ENCODE data around the gene KCNA10. TPM values are rescaled to one million over a fixed set of nuclear protein-coding genes. Genes with fewer than 3 reads are reported as not detected.

Gene KCNA10
- total RNA-seq, 1 experiment from 2014 or later, result not detected

DNA sequence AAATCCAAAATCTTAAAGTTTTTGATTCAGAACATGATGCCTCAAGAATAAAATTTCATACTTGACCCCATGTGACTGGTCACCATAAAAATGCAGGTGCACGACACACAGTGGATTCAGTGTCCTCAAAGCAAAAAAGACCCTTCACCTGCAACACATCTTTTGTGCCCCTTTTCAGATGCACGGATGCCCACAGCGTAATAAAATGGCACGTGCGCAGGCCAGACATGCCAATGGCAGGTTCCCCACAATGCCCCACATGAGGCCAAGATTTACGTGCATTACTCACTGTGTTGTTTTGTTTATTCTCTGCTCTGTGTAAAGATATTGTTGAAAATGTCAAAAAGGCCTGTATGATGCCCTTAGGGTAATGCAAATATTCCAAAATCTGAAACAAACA is 9.3 kb downstream of the KCNA10 start (continued):
- TF ChIP-seq, protein P1, sequence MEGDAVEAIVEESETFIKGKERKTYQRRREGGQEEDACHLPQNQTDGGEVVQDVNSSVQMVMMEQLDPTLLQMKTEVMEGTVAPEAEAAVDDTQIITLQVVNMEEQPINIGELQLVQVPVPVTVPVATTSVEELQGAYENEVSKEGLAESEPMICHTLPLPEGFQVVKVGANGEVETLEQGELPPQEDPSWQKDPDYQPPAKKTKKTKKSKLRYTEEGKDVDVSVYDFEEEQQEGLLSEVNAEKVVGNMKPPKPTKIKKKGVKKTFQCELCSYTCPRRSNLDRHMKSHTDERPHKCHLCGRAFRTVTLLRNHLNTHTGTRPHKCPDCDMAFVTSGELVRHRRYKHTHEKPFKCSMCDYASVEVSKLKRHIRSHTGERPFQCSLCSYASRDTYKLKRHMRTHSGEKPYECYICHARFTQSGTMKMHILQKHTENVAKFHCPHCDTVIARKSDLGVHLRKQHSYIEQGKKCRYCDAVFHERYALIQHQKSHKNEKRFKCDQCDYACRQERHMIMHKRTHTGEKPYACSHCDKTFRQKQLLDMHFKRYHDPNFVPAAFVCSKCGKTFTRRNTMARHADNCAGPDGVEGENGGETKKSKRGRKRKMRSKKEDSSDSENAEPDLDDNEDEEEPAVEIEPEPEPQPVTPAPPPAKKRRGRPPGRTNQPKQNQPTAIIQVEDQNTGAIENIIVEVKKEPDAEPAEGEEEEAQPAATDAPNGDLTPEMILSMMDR (IDR thresholded peaks at IDR 0.05 in 2 of 3, conservative IDR thresholded peaks at IDR 0.05 in 1 of 3; ENCODE audit: borderline replicate concordance in 1 of 3, insufficient read depth in 1 of 3, low read depth in 2 of 3, low read length in 2 of 3), result no peak
- TF ChIP-seq ZNF274 (IDR thresholded peaks at IDR 0.05; ENCODE audit: low read depth, low read length), result no peak

DNA sequence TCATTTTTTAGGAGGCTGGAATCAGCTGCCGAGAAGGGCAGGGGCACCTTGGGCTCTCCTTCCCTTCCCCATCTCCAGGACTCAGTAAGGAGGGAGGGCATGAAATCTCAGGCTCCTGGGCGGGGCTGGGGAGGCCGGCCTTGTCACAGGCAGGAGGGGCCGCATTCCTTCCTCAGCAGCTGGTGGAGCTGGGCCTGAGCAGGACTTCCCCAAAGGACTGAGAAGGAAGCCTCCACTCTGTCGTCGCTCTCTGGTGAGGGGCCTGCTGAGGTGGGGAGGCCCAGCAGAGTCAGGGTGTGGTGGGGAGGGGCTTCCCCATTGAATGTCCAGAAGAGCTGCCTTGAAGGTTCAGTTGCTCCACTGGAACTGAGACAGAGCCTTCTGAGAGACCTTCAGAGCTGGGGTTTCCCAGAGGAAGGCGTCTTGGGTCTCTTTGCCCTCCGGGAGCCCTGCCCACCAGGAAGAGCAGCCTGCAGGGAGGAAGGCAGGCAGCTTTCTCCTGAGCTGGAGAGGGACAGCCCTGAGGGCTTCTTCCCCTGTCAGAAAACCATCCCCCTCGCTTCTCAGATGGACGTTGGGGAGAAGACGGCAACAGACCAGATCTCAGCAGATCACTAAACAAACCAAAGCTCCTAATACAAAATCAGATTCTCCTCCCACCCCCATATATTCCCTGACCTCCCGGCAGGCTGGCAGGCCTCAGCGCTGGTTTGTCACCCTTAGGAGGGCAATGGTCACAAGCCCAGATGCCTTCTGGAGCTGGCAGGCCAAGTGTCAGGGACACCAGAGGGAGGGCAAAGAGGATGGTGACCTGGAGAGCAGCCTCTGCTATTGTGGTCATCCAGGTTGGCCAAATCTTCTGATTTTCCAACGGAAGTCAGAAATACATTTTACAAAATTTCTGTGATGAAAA is 10.7 kb downstream of the KCNA10 start:
- H3K36me3 ChIP-seq (ENCODE audit: control insufficient read depth in 1 of 2, insufficient read depth in 2 of 2, low read length in 2 of 2), result no peaks in the 10 kb centered on the region
- no peaks in the 10 kb centered on the region for H3K9me2 ChIP-seq (ENCODE audit: insufficient read depth)
- CTCF ChIA-PET, result interaction anchor here (1.9 kb wide), 1 partner anchor 13 kb away, joined by 8 read pairs; no protein-coding TSS in a partner anchor
- POLR2A ChIA-PET, result no interaction called here
- DNase-seq (ENCODE audit: low read depth, low spot score) (no peak), ATAC-seq (peak; percentile 65)
- H3K9ac ChIP-seq (ENCODE audit: low read length), result no peak overlapping the region
- no peak overlapping the region for H3K27ac ChIP-seq (ENCODE audit: low read depth, low read length)
- no peaks in the 10 kb centered on the region for H3K27me3 ChIP-seq (ENCODE audit: insufficient read depth, low read length)
- peaks cover 0 to 7% of the 10 kb centered on the region in 2 experiments; a peak in 2 of 4 replicates for H3K4me1 ChIP-seq (ENCODE audit: control insufficient read depth in 1 of 2, insufficient read depth in 2 of 2, low read length in 2 of 2)
- no TSS peak for BruUV-seq (replicated peaks)
- no peak overlapping the region for H2AFZ ChIP-seq (ENCODE audit: low read depth, low read length, poor library complexity, severe bottlenecking)
- H3K9me3 ChIP-seq (ENCODE audit: control insufficient read depth in 1 of 2, insufficient read depth in 1 of 2, low read depth in 1 of 2, low read length in 2 of 2), result no peaks in the 10 kb centered on the region
- intact Hi-C loops (cut with micrococcal nuclease), result no loop called here
- no peak overlapping the region for H3K4me3 ChIP-seq (replicated peaks in 1 of 2; ENCODE audit: low read depth in 1 of 2, low read length in 2 of 2)
- TF ChIP-seq POLR2A (IDR thresholded peaks at IDR 0.05; ENCODE audit: borderline replicate concordance, extremely low read depth, insufficient read depth, insufficient read length) (no peak), EZH2phosphoT487 (IDR thresholded peaks at IDR 0.05; ENCODE audit: borderline replicate concordance) (no peak), CBX3 (IDR thresholded peaks at IDR 0.05; ENCODE audit: low read depth) (no peak), ZNF274 (IDR thresholded peaks at IDR 0.05; ENCODE audit: low read depth, low read length) (no peak), SIN3A (IDR thresholded peaks at IDR 0.05; ENCODE audit: low read depth) (no peak), FOSL1 (IDR thresholded peaks at IDR 0.05; ENCODE audit: low read depth) (no peak), SP1 (IDR thresholded peaks at IDR 0.05; ENCODE audit: low read depth) (no peak), TCF7L2 (IDR thresholded peaks at IDR 0.05; ENCODE audit: borderline replicate concordance, extremely low read depth, insufficient read depth, insufficient read length) (no peak), ZFX (IDR thresholded peaks at IDR 0.05) (no peak), EGR1 (IDR thresholded peaks at IDR 0.05; ENCODE audit: low read depth) (no peak), POLR2AphosphoS5 (IDR thresholded peaks at IDR 0.05; ENCODE audit: low read depth, low read length) (no peak), SRF (IDR thresholded peaks at IDR 0.05; ENCODE audit: low read depth) (no peak)
- TF ChIP-seq, protein P2, sequence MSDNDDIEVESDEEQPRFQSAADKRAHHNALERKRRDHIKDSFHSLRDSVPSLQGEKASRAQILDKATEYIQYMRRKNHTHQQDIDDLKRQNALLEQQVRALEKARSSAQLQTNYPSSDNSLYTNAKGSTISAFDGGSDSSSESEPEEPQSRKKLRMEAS (IDR thresholded peaks at IDR 0.05), result no peak
- TF ChIP-seq, protein P3, sequence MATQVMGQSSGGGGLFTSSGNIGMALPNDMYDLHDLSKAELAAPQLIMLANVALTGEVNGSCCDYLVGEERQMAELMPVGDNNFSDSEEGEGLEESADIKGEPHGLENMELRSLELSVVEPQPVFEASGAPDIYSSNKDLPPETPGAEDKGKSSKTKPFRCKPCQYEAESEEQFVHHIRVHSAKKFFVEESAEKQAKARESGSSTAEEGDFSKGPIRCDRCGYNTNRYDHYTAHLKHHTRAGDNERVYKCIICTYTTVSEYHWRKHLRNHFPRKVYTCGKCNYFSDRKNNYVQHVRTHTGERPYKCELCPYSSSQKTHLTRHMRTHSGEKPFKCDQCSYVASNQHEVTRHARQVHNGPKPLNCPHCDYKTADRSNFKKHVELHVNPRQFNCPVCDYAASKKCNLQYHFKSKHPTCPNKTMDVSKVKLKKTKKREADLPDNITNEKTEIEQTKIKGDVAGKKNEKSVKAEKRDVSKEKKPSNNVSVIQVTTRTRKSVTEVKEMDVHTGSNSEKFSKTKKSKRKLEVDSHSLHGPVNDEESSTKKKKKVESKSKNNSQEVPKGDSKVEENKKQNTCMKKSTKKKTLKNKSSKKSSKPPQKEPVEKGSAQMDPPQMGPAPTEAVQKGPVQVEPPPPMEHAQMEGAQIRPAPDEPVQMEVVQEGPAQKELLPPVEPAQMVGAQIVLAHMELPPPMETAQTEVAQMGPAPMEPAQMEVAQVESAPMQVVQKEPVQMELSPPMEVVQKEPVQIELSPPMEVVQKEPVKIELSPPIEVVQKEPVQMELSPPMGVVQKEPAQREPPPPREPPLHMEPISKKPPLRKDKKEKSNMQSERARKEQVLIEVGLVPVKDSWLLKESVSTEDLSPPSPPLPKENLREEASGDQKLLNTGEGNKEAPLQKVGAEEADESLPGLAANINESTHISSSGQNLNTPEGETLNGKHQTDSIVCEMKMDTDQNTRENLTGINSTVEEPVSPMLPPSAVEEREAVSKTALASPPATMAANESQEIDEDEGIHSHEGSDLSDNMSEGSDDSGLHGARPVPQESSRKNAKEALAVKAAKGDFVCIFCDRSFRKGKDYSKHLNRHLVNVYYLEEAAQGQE (IDR thresholded peaks at IDR 0.05; ENCODE audit: low read depth), result no peak
- TF ChIP-seq, protein P4, sequence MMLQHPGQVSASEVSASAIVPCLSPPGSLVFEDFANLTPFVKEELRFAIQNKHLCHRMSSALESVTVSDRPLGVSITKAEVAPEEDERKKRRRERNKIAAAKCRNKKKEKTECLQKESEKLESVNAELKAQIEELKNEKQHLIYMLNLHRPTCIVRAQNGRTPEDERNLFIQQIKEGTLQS (IDR thresholded peaks at IDR 0.05), result no peak
- H4K20me1 ChIP-seq (ENCODE audit: insufficient read depth), result no peaks in the 10 kb centered on the region
- H3K4me2 ChIP-seq (ENCODE audit: low read length), result peak overlapping the region; percentile 19; the same call in 1 of the 2 replicates
- no peaks in the 10 kb centered on the region for H3K79me2 ChIP-seq (ENCODE audit: insufficient read depth, low read length)
- RAD21 ChIA-PET (ENCODE audit: low non-redundant PET in 1 of 2, low total read pairs in 2 of 2, uncharacterized antibody in 2 of 2, unreplicated experiment in 2 of 2), result no interaction called here
